RWPE1 (cell line): ENCODE measurements around the gene IKZF5.

Experiments
- CTCF ChIA-PET: fragments of 350-600 bp; sonication (Branson Sonifier 250); formaldehyde crosslinking; extraction: SDS; loops from one replicate; lab custom pipeline; 2021; lab: Yijun Ruan, JAX
- POLR2A ChIA-PET: fragments of 400-600 bp; formaldehyde crosslinking; extraction: SDS; loops from one replicate; lab custom pipeline; 2020; ENCODE audit warnings: antibody characterized with exemption; ENCODE audit not compliant: low non-redundant PET; lab: Yijun Ruan, JAX
- DNase-seq: peaks from one replicate; pipeline ENCODE4 v3.0.0; 2012; ENCODE audit warnings: low spot score
- H3K27ac ChIP-seq: fragments of 450-650 bp; 2 replicates; pipeline ENCODE4 v1.5.1; 2017
- TF ChIP-seq, protein P1 (sequence below): fragments of 450-650 bp; conservative IDR thresholded peaks from 2 replicates; pipeline ENCODE4 v1.5.1; 2017; ENCODE audit warnings: low read depth, mild to moderate bottlenecking

IKZF5 gene, protein sequence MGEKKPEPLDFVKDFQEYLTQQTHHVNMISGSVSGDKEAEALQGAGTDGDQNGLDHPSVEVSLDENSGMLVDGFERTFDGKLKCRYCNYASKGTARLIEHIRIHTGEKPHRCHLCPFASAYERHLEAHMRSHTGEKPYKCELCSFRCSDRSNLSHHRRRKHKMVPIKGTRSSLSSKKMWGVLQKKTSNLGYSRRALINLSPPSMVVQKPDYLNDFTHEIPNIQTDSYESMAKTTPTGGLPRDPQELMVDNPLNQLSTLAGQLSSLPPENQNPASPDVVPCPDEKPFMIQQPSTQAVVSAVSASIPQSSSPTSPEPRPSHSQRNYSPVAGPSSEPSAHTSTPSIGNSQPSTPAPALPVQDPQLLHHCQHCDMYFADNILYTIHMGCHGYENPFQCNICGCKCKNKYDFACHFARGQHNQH

DNA sequence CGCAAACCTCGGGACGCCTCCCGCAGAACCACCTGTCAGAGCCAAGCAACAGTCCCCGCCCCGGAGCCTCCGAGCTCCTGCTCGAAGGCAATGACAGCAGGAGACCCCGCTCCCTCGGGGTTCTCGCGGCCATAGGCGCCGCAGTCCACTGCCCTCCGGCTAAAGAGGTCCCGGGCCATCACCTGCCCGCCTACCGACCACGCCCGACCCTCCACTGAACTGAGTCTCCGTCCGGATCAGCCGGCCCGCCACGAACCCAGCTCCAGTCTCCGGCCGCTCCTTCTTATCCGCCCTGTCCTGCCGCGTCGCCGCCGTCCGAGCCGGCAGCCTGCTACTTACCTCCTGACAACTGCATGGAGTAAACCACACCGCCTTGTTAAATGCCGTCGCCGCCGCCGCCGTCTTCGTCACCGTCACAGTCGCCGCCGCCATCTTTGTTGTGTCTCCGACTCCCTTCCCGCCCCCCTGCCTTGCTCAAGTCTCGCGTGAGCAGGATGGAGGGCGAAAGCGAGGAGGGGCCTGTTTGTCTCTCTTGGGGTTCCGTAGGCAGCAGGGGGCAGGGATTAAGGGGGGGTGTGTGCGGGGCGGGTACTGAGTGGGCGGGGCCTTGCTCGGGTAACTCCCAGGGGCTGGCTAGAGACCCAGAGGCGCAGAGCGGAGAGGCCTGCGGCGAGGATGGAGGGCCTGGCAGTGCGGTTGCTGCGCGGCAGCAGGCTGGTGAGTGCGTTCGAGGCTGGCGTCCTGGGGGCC, at the start of gene IKZF5, which contains the start of gene ACADSB:
IKZF5 (minus strand) TSS at position 441 of the 750 bp plus-strand sequence. CDS start 10,170 bp downstream, outside the sequence.
ACADSB (plus strand) TSS at position 652 of the 750 bp plus-strand sequence; CDS start at position 676, 24 bp downstream.
- H3K27ac ChIP-seq, result peak within 1 kb of the TSS; percentile 75
- peak; percentile 100 for DNase-seq
- ChIA-PET CTCF (interaction anchor here (0.7 to 1.9 kb wide), 5 partner anchors 13 to 121 kb away, joined by 3 to 7 read pairs (median 5); partner anchors contain the start of gene PSTK), POLR2A (interaction anchor here (0.8 kb wide), 1 partner anchor 9 kb away, joined by 5 read pairs; no protein-coding TSS in a partner anchor)
- TF ChIP-seq, protein P1, sequence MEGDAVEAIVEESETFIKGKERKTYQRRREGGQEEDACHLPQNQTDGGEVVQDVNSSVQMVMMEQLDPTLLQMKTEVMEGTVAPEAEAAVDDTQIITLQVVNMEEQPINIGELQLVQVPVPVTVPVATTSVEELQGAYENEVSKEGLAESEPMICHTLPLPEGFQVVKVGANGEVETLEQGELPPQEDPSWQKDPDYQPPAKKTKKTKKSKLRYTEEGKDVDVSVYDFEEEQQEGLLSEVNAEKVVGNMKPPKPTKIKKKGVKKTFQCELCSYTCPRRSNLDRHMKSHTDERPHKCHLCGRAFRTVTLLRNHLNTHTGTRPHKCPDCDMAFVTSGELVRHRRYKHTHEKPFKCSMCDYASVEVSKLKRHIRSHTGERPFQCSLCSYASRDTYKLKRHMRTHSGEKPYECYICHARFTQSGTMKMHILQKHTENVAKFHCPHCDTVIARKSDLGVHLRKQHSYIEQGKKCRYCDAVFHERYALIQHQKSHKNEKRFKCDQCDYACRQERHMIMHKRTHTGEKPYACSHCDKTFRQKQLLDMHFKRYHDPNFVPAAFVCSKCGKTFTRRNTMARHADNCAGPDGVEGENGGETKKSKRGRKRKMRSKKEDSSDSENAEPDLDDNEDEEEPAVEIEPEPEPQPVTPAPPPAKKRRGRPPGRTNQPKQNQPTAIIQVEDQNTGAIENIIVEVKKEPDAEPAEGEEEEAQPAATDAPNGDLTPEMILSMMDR, result no peak

DNA sequence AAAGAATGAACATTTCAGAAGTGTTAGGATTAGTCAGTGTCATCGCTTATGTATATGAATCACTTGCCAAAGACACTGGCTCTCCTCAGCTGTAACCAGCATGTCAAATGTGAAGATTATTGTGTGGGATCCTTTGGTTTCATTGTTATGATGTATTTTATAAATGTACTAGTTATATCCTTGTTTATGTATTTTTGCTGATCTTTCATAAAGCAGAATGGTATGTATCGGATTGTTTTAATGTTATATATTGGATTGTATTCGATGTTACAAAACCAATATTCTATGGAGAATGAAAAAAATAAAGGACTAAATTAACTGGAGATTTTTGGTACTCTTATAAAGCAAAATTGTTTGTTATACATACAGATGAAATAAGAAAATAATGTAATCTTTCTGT, 49.4 kb upstream of the IKZF5 start:
- CTCF ChIA-PET, result interaction anchor here (1.8 kb wide), 1 partner anchor 15 kb away, joined by 6 read pairs; no protein-coding TSS in a partner anchor

DNA sequence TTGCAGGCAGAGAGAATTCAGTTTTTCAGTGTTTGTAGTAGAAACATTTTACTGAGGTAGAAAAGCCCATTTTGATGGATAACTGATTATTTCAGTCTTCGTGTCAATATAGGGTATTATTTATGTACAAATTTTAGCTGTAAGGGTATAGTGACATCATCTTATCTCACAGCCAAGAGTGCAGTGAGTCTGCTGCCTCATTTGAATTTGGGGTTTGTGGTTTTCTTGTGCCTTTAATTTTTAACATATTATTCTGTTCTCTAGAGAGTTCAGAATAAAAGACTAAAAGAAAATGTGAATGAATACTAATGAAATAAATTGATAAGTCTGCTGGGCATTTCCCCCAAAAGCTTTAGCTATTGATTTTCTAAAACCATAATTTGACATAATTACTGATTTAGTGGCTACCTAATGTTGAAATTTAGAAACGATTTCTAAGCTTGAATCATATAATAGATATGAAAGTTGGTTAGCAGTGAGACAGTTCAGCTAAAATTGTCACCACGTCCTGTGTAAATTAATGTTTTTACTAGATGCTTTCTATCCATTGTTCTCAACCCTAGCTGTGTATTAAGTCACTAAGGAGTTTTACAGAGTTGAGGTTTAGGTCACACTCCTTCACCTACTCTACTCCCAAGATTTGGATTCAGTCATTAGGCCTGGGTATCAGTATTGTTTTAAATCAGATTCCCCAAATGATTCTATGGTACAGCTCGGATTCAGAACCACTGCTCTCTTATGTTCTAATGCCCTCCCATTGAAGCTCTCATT, 37.6 kb upstream of the IKZF5 start:
- H3K27ac ChIP-seq, result no peak overlapping the region
- TF ChIP-seq, protein P1, result no peak
- DNase-seq, result no peak
- ChIA-PET POLR2A (no interaction called here), CTCF (interaction anchor here (0.5 to 5.4 kb wide), 4 partner anchors 99 to 536 kb away, joined by 3 to 44 read pairs (median 4); no protein-coding TSS in a partner anchor)

More for the DNA sequence above, 49.4 kb upstream of the IKZF5 start:
- POLR2A ChIA-PET, result no interaction called here
- no peak for DNase-seq
- no peak overlapping the region for H3K27ac ChIP-seq
- TF ChIP-seq, protein P1, result no peak

DNA sequence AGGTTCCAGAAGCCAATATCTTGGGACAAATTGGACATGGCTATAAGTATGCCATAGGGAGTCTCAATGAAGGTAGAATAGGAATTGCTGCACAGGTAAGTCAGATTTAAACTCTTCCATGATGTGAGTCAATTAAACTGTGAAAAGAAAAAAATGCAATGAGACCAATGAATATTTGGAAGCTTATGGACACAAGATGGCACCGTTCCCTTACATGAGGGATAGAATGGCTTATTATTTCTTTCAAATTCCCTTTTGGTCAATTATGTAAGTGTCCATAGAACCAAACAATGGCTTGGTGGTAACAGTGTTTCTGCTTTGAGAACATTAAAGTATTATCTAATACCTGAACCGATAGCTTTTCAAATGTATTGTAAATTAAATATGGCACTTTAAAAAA, 35.8 kb upstream of the IKZF5 start:
- CTCF ChIA-PET, result interaction anchor here (0.6 to 5.4 kb wide), 11 partner anchors 25 to 1344 kb away, joined by 3 to 44 read pairs (median 5); no protein-coding TSS in a partner anchor
- TF ChIP-seq, protein P1, result 0 out of 2 replicates have a peak, but pooled peaks have one; percentile 8
- POLR2A ChIA-PET, result no interaction called here
- no peak overlapping the region for H3K27ac ChIP-seq
- DNase-seq, result peak; percentile 27

DNA sequence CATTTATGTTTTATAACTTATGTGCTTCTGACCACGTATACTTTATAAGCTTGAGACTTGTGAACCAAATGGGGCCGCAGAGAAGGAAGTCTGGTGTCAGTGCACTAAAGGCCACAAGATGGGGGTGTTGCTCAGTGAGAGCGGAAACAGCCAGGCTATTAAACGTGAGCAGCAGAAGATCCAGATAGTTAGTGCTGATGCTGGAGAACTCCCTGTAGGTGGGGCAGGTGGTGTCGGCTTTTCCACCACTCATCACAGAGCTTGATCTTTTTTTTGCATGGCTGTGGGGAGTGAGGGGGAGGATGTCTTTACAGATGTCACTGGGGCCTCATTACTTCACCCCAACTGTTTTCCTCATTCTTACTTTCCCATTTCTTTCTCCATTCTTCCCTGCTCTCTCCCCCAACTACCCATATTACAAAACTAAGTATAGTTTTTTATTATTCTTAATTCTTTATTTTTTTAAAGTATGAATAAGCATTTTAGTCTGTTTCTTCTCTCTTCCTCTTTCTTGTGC, 34.9 kb upstream of the IKZF5 start:
- POLR2A ChIA-PET, result no interaction called here
- CTCF ChIA-PET, result interaction anchor here (0.6 to 5.4 kb wide), 45 partner anchors 9 to 986 kb away, joined by 3 to 44 read pairs (median 4); partner anchors contain the start of gene ACADSB
- TF ChIP-seq, protein P1, result peak; percentile 80
- peak; percentile 82 for DNase-seq
- no peak overlapping the region for H3K27ac ChIP-seq
